Keratinocyte (primary cell): ENCODE results near the gene TMEM150B. TPM values are rescaled to one million over a fixed set of nuclear protein-coding genes. Genes with fewer than 3 reads are reported as not detected.

Experiments
- DNase-seq: peaks from one replicate; pipeline ENCODE4 v3.0.0-alpha.2; 2011; ENCODE audit warnings: low read depth, missing footprints, low spot score
- FAIRE-seq: peaks from 2 replicates; lab custom pipeline; 2011; peaks lifted over from hg19 to GRCh38; lab: Jason Lieb, UNC
- H2AFZ ChIP-seq: 2 replicates; pipeline ENCODE4 v1.6.0; 2012; ENCODE audit warnings: low read length, control low read depth, inconsistent platforms; ENCODE audit not compliant: control insufficient read depth
- H3K27ac ChIP-seq: 2 replicates; pipeline ENCODE4 v1.5.1; 2011; ENCODE audit warnings: low read length; ENCODE audit not compliant: control insufficient read depth, insufficient read depth
- H3K27me3 ChIP-seq: 3 replicates; pipeline ENCODE4 v1.6.0; 2011; ENCODE audit warnings: low read length; ENCODE audit not compliant: control insufficient read depth, insufficient read depth; ENCODE audit errors: extremely low read depth
- H3K36me3 ChIP-seq, 2 experiments: 2 replicates in 1 of 2; 3 replicates in 1 of 2; pipeline ENCODE4 v1.5.1; 2011; ENCODE audit warnings: low read length in 2 of 2, mild to moderate bottlenecking in 1 of 2; ENCODE audit not compliant: control insufficient read depth in 2 of 2, insufficient read depth in 2 of 2; ENCODE audit errors: extremely low read depth in 1 of 2
- H3K4me1 ChIP-seq: 3 replicates; pipeline ENCODE4 v1.5.1; 2011; ENCODE audit warnings: low read length; ENCODE audit not compliant: control insufficient read depth, insufficient read depth; ENCODE audit errors: extremely low read depth
- H3K4me2 ChIP-seq: 3 replicates; pipeline ENCODE4 v1.6.0; 2011; ENCODE audit warnings: low read depth, low read length; ENCODE audit not compliant: control insufficient read depth, insufficient read depth; ENCODE audit errors: extremely low read depth
- H3K4me3 ChIP-seq, 3 experiments: fragments of 200-600 bp in 1 of 3; sonication (generic) in 1 of 3; 2 replicates in 2 of 3; 3 replicates in 1 of 3; pipeline ENCODE4 v1.5.1; 2011 to 2016; ENCODE audit warnings: low read length in 3 of 3, mild to moderate bottlenecking in 3 of 3, control low read depth in 2 of 3, inconsistent platforms in 1 of 3, low read depth in 1 of 3, mixed read lengths in 1 of 3, mixed run types in 1 of 3, moderate library complexity in 1 of 3; ENCODE audit not compliant: control insufficient read depth in 2 of 3, insufficient read depth in 2 of 3; ENCODE audit errors: extremely low read depth in 1 of 3
- H3K79me2 ChIP-seq: 2 replicates; pipeline ENCODE4 v1.6.0; 2012; ENCODE audit warnings: low read length; ENCODE audit not compliant: control insufficient read depth, insufficient read depth
- H3K9ac ChIP-seq: 3 replicates; pipeline ENCODE4 v1.6.0; 2011; ENCODE audit warnings: low read length; ENCODE audit not compliant: control insufficient read depth, insufficient read depth; ENCODE audit errors: extremely low read depth
- H3K9me1 ChIP-seq: 3 replicates; pipeline ENCODE4 v1.6.0; 2011; ENCODE audit warnings: low read length; ENCODE audit not compliant: control insufficient read depth, insufficient read depth; ENCODE audit errors: extremely low read depth
- H3K9me3 ChIP-seq: 2 replicates; pipeline ENCODE4 v1.5.1; 2012; ENCODE audit warnings: low read depth, low read length; ENCODE audit not compliant: control insufficient read depth
- H4K20me1 ChIP-seq: 3 replicates; pipeline ENCODE4 v1.6.0; 2011; ENCODE audit warnings: low read length; ENCODE audit not compliant: control insufficient read depth, insufficient read depth; ENCODE audit errors: extremely low read depth
- CTCF ChIP-seq, 3 experiments: IDR thresholded peaks in 1 of 3; conservative IDR thresholded peaks in 1 of 3; optimal IDR thresholded peaks in 1 of 3; 2 replicates in 2 of 3; 3 replicates in 1 of 3; pipeline versions ENCODE3 to v1.5.1; 2011; ENCODE audit warnings: low read length in 3 of 3, mild to moderate bottlenecking in 3 of 3, moderate library complexity in 2 of 3, control low read depth in 1 of 3, inconsistent platforms in 1 of 3; ENCODE audit not compliant: insufficient read depth in 2 of 3; ENCODE audit errors: extremely low read depth in 1 of 3
- EZH2 ChIP-seq: IDR thresholded peaks from one replicate; pipeline ENCODE4 v1.6.1; 2012; ENCODE audit warnings: inconsistent platforms, mild to moderate bottlenecking, low read length, moderate library complexity
- dilution Hi-C: fragments of 300-500 bp; cut with MboI; formaldehyde crosslinking; loops from one replicate; pipeline ENCODE4 v1.7.0; 2020; ENCODE audit warnings: low sequenced_read_pairs; ENCODE audit not compliant: extremely low pct_ligation_motif_present
- polyA plus RNA-seq, 5 experiments: library from polyadenylated mRNA; depleted of rRNA in 3 of 5; stranded (reverse) in 3 of 5; stranded (forward) in 1 of 5; unstranded in 1 of 5; fragments of >200 nt; gene quantifications; 1 replicate in 1 of 5; 2 replicates in 3 of 5; 3 replicates in 1 of 5; pipeline versions ENCODE4 v1.2.1 to v1.2.3, GENCODE V29; 2011 to 2012; ENCODE audit warnings: missing spikeins in 2 of 5, low read depth in 1 of 5, low replicate concordance in 1 of 5

The TMEM150B gene
- polyA plus RNA-seq, 1 donor (not counting 4 experiments of a cell fraction or from before 2014, with no cell fraction given), result not detected

GRCh38 chr19:55365245-55365644 lies 40.1 kb upstream of the TMEM150B start:
- Histone ChIP-seq H3K79me2 (no peaks in the 10 kb centered on the region), H3K9ac (no peak overlapping the region), H3K36me3 (no peaks in the 10 kb centered on the region), H4K20me1 (no peaks in the 10 kb centered on the region), H3K4me3 (no peak overlapping the region), H3K4me1 (peaks cover 8% of the 10 kb centered on the region), H3K27me3 (no peaks in the 10 kb centered on the region), H3K9me1 (no peaks in the 10 kb centered on the region), H2AFZ (no peak overlapping the region), H3K27ac (no peak overlapping the region), H3K4me2 (no peak overlapping the region), H3K9me3 (no peaks in the 10 kb centered on the region)
- DNase-seq (no peak), FAIRE-seq (no peak)
- dilution Hi-C loops, result no loop called here
- no peak for TF ChIP-seq CTCF (optimal IDR thresholded peaks at IDR 0.05 in 1 of 3, IDR thresholded peaks at IDR 0.05 in 1 of 3, conservative IDR thresholded peaks at IDR 0.05 in 1 of 3; ENCODE audit: extremely low read depth in 1 of 3, insufficient read depth in 2 of 3, low read length in 3 of 3)
- no peak for TF ChIP-seq EZH2

- Histone ChIP-seq H3K9me1 (no peaks in the 10 kb centered on the region), H3K79me2 (no peaks in the 10 kb centered on the region), H3K9ac (no peak within 1 kb of the TSS), H3K4me1 (no peaks in the 10 kb centered on the region), H3K9me3 (no peaks in the 10 kb centered on the region), H3K36me3 (no peaks in the 10 kb centered on the region), H3K27ac (no peak within 1 kb of the TSS), H3K4me2 (no peak within 1 kb of the TSS), H3K27me3 (no peaks in the 10 kb centered on the region), H2AFZ (no peak within 1 kb of the TSS), H4K20me1 (no peaks in the 10 kb centered on the region), H3K4me3 (no peak within 1 kb of the TSS)
- FAIRE-seq, result no peak
- dilution Hi-C loops, result no loop called here
- DNase-seq, result no peak
- TF ChIP-seq EZH2, result no peak
- TF ChIP-seq CTCF (optimal IDR thresholded peaks at IDR 0.05 in 1 of 3, IDR thresholded peaks at IDR 0.05 in 1 of 3, conservative IDR thresholded peaks at IDR 0.05 in 1 of 3; ENCODE audit: extremely low read depth in 1 of 3, insufficient read depth in 2 of 3, low read length in 3 of 3), result no peak
Measured at GRCh38 chr19:55362990-55363716, 38.0 kb upstream of the TMEM150B start, which contains the start of gene GARIN5B. Gene GARIN5B (minus strand): TSS chr19:55363260. CDS start chr19:55363066, 194 bp downstream.
